HG02973 (cell line): ENCODE data around the gene ZC2HC1B.
"Not testable (repeated sequence)": the region's sequence is repeated elsewhere in the genome, so short reads cannot be mapped to it uniquely, and the experiment has no call there.

ENCODE experiments used
- ATAC-seq: cut with Tn5 transposase; IDR thresholded peaks from one replicate; pipeline ENCODE4 v1.9.1; 2021; ENCODE audit warnings: moderate library complexity; ENCODE audit not compliant: unreplicated experiment

The ZC2HC1B gene

DNA sequence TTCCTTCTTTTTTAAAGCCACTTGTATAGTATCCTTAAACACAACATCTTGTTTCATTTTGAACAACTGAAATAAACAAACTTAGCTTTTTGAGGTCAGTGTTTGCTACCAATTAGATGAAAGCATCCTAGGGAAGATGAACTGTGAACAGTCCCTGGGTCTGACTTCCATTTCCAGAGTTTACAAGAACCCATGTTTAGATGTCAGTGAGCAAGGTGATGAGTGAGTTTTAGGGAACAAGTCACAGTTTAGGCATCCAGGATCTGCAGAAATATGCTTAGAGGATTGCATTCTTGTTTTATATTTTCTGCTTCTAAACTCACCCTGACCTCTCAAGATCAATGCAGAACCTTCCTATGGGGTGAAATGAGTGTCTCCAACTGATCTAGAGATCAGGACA, 3.0 kb downstream of the ZC2HC1B start:
- ATAC-seq = no peak

DNA sequence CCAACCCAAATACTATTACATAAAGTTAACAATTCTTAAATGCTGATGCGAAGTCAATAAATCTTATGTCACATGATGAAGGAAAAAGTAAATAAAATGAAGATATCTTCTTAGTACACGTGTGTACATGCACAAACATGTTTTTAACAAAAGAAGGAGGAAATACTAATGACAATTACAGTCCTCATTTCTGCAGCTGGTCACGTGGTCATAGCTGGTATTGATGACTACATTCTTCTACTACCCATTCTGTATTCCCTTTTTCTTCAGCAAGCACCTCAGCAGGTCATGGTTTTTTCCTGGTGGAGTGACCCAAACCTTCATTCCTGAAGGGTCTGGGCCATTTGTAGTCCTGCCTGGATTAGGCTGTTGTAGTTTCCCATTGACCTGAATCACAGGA, 4.5 kb downstream of the ZC2HC1B start:
- not testable (repeated sequence) for ATAC-seq

DNA sequence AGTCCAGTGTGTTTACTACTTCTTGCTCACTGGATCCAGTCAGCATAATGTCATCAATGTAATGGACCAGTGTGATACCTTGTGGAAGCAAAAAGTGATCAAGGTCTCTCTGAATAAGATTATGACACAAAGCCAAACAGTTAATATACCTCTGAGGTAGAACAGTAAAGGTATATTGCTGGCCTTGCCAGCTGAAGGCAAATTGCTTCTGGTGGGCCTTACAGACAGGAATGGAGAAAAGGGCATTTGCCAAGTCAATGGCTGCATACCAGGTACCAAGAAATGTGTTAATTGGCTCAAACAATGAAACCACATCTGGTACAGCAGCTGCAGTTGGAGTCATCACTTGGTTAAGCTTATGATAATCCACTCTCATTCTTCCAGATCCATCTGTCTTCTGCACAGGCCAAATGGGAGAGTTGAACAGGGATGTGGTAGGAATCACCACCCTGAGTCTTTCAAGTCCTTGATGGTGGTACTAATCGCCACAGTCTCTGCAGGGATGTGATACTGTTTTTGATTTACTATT, 7.0 kb downstream of the ZC2HC1B start:
- ATAC-seq = not testable (repeated sequence)

DNA sequence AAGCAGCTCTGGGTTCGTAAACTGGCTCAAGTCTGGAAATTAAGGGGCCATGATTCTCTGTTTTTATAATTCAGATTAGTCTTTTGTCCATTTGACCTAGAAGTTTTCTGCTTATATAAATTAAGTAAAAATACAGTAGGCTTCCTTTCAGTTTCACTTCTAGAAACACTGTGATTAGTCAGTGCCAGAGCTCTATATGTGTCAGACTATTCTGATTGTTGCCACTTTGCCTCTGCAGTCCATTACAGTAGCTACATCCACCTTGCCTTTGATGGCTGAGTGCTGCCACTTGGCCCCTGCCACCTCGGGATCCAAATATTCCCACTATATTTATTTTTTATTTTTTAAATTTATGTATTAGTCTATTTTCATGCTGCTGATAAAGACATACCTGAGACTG, 7.9 kb downstream of the ZC2HC1B start:
- ATAC-seq = peak; percentile 99

DNA sequence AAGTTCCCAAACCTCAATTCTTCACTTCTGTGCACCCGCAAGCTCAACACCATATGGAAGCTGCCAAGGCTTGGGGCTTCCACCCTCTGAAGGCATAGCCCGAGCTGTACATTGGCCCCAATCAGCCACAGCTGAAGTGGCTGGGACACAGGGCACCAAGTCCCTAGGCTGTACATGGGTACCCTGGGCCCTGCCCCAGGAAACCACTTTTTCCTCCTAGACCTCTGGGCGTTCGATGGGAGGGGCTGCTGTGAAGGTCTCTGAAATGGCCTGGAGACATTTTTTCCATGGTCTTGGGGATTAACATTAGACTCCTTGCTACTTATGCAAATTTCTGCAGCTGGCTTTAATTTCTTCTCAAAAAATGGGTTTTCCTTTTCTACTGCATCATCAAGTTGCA, 9.3 kb downstream of the ZC2HC1B start:
- ATAC-seq = not testable (repeated sequence)

DNA sequence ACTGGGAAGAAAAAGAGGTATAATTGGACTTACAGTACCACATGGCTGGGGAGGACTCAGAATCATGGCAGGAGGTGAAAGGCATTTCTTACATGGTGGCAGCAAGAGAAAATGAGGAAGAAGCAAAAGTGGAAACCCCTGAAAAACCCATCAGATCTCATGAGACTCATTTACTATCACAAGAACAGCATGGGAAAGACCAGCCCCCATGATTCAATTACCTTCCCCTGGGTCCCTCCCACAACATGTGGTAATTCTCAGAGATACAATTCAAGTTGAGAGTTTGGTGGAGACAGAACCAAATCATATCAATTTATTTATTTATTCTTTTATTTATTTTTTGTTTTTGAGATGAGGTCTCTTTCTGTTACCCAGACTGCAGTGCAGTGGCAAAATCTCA, 10.2 kb downstream of the ZC2HC1B start:
- not testable (repeated sequence) for ATAC-seq

DNA sequence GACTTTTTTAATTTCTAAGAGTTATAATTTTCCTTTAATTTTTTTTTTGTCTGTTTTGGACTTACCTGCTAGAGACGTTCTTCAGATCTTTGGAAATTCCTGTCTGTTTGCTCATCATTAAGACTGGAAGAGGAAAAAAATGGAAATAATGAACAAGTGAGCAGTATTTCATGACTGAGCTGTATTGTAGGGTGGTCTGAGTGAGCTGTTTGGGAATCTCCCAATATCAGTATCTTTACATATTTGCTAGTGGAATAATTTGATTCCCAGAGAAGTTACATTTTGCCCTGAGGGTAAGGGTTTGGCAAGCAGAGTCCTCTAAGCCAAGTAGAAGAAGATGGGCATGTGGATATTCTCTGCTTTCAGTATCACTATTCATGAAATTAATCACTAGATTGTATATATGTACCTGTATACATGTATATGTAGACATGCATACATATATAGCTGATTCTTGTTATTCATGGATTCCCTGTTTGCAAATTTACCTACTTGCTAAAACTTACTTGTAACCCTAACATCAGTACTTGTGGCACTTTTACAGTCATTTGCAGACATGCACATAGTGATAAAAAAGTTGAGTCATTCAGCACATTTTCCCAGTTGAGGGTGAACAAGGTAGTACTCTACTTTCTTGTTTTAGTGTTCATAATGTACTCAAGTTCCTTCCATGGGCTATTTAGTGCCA, 13.5 kb downstream of the ZC2HC1B start:
- peak; percentile 54 for ATAC-seq

DNA sequence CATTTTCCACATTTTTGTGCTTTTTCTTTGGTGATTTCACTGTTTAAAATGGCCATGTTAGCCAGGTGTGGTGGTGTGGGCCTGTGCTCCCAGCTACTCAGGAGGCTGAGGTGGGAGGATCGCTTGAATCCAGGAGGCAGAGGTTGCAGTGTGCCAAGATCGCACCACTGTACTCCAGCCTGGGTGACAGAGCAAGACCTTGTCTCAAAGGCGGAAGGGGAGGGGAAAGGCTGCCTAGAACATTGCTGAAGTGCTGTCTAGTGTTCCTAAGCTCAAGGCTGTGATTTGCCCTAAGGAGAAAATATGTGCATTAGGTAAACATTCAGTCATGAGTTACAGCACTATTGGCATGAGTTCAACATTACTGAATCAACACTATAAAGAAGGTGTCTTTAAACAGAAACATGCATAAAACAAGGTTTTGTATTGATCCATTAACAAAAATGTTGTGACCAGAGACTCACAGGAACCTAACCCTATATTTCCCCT, 14.0 kb downstream of the ZC2HC1B start:
- ATAC-seq = no peak

DNA sequence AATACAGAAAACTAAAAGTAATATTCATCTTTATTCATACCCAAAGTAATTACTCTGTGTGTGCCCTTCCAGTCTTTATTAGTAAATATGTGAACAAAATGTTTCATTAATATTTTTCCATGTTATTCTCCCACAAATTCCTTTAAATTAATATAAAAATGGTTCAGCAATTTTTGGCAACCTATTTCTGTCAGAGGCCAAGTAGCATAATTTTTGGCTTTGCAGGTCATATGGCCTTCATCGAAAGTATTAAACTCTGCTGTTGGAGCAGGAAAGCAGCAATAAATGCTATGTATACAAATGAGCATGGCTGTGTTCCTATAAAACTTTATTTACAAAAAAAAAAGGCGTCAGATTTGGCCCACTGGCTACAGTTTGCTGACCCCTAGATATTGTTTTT, 16.1 kb downstream of the ZC2HC1B start:
- ATAC-seq = no peak

DNA sequence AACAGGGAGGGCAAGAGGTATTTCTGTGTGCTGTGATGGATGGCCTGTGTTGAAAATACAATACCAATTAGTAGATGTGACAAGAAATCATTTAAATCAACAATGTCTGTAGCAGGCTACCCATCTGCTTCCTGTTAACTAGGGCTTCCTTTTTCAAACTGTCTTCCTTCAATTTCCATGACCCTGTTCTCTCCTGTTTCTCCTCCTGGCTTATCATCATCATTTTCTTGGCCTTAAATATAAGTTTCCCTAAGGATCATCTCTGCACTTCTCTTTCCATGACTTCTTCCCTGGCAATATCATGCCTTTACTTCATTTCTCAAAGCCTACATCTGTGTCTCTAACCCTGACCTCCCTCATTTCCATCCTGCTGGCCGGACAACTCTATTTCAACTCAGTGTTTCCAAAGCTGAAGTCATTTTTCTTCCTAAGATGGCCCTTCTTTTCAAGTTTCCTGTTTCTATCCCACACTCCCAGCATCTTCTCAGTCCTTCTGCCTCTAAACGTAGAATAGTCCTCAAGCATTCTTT, 18.2 kb downstream of the ZC2HC1B start:
- ATAC-seq = no peak

DNA sequence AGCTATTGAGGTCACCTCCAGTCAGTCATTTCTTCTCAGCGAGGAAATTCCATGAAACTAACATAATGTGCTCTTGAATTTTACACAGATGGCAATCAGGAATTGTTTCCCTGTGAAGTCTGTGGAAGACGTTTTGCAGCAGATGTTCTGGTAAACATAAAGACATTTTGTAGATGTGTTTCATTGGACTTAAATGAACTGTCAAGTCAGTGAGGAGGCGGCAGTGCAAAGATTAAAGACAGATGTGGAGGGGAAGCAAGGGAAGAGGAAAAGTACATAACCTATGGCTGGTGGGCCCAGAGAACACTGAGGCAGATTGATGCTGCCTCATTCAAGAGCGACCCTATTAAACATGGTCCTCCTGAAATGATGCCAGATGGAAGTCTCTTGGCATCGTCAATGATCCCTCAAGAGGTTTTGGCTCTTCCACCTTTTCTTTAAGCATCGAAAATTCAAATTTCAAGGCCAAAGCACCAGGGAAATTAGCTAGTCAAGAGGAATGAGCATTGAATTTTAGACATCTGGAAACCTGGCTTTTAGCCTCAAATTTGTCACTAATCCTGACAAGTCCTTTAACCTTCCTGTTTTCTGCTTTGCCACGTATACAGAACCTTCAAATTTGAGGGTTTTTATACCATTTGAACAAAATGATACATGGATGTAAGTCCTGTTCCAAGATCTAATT, 20.1 kb downstream of the ZC2HC1B start:
- ATAC-seq = no peak

DNA sequence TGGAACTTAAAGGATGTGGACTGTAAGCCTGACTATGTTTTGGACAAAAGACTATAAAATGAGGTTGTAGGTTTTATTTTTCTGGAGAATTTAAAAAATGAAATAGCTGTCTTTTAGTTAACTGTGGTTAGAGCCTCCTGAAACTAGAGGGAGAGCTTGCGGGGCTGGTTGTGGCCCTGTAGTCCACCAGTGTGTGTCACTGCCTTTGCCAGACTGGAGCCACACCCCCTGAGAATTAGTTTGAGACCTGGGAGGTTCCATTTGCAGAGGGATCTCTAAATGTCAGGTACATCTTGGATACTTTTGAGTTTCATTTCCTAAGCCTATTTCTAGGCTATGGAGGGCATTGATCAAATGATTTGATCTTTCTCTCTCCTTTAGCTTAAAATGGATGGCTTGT, 20.8 kb downstream of the ZC2HC1B start:
- ATAC-seq = no peak

DNA sequence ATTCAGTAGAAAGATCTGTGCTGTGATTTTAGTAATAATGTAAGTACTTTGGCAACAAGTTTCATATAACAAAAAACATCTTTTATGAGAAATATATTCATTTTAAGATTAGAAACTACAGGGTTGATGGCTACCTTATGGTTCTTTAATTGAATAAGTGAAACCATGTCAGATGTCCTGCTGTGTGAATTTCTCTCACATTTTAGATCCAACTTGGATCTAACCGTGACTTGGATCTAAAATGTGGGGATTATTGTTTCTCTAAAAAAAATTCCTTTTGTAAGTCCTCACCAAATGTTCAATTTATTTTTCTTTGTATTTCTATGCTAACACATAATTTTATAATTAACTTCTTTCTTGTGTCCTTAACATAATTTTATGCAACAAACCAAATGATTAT, 30.4 kb downstream of the ZC2HC1B start:
- ATAC-seq = no peak

DNA sequence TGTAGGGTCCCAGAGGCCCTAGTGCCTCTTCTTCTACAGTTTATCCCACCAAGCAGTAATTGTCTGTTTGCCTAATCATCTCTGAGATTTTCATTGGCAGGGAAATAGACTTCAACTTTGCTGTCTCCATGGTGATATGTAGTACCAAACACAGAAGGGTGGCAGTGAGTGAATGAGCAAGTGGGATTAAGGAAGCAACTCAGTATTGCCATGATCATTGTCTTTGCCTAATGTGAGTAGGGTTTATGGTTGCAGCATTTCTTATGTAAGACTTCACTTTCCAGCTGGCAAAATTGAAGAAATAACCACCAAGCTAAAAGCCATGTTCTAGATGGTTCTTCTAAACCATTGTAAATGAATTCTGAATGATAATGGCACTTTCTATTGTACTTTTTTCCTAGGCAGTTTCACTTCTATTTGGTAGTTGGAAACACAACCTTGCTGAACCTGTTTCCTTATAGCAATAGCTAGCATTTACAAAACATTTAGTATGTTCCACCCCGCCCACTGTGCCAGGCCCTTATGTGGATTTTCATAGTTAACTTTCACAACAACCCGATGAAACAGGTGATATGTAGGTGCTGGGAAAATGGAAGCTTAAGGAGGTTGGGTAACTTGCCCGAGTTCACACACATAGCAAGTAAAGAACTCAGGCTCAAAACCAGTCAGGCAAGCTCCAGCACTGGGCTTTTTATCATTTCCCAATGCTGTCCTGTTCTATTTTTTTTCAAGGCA, 32.0 kb downstream of the ZC2HC1B start:
- ATAC-seq = no peak

DNA sequence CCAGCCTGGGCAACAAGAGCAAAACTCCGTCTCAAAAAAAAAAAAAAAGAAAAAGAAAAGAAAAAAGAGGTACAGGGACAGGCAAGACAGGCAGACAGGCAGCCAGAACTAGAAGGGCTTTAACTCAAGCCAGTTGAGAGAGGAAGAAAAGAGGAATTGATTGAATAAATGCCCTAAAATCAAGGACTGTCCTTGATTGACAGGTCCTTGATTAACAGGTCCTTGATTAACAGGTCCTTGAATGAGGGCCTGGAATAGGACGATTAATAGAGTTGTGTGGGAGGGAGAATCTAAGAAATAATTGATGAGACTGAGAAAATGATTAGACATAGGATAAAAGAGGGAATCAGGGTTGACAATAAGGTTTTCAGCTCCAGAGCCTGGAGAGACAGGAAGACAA, 36.1 kb downstream of the ZC2HC1B start:
- ATAC-seq = no peak

DNA sequence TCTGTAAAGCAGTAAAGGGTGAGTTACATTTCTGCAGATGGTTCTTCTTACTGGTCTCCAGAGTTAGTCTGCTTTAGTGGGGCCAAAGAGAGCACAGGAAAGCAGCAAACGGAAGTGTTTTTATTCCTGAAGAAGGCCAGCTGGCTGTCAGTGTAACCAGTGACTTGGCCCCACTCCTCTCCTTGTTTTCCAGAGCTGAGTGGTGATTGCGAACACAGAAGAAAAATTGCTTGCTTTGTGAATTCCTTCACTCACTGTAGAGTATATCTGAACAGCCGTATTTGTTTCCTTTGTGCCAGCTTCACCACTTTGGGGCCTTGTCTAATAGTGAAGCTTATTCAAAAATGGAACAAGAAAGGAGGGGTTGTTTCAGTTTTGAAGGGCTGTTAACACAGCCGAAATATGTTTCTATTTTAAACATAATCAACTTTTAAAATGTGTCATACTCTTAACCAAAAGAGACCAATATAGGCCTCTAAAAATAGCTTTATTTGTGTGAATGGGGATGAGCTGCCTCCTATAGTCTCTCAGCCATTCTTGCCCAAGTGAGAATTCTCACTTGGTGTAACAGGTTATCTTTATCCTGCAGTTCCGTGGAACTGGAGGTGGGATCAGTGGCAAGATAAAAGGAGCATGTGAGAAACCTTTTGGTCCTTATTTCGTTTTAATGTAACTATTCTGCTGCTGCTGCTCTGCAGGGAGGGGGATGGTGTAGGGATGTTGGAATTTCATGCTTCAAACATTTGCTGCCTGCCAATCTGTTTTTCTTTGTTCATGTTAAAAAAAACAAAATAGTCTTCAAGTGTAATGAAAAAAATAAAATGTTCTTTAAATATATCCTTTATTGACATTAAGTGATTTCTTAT, 37.8 kb downstream of the ZC2HC1B start:
- peak; percentile 98 for ATAC-seq

DNA sequence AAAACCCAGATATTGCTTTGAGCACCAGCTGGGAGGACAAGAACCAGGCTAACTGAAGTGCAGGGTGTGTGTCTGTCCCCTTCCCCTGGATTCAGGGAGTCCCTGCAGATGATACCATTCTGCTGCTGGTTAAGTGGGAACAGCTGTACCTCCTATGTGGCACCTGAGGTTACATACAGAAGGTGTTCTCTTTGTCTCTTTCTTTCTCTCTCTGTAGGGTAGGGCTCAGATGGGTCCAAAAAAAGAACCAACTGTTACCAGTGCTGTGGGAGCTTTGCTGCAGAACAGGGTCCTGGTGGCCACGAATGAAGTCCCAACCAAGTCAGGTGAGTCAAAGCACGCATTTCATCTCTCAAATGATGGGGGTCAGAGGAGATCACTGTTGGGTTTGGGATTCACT, 38.6 kb downstream of the ZC2HC1B start:
- ATAC-seq = no peak

DNA sequence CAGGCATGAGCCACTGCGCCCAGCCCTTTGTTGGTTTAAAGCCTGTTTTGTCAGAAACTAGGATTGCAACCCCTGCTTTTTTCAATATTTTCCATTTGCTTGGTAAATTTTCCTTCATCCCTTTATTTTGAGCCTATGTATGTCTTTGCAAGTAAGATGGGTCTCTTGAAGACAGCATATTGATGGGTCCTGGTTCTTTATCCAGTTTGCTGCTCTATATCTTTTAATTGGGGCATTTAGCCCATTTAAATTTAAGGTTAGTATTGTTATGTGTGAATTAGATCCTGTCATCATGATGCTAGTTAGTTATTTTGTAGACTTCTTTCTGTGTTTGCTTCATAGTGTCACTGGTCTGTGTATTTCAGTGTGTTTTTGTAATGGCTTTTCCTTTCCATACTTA, 46.8 kb downstream of the ZC2HC1B start:
- ATAC-seq = no peak

DNA sequence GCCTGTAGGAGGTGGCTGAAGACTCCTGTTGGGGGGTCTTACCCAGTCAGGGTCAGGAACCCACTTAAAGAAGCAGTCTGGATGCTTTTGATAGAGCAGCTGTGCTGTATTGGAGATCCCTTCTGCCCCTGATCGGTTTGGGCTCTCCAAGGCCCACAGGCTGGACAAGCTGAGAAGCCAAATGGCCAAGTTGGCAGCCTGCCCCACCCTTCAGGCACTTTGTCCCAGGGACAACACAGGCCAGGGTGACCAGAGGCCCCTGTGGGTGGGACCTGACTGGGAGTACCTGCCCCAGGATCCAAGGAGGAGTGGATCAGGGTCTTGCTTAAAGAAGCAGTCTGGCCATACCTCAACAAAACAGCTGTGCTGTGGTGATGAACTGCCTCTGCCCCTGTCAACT, 48.4 kb downstream of the ZC2HC1B start:
- ATAC-seq = no peak

DNA sequence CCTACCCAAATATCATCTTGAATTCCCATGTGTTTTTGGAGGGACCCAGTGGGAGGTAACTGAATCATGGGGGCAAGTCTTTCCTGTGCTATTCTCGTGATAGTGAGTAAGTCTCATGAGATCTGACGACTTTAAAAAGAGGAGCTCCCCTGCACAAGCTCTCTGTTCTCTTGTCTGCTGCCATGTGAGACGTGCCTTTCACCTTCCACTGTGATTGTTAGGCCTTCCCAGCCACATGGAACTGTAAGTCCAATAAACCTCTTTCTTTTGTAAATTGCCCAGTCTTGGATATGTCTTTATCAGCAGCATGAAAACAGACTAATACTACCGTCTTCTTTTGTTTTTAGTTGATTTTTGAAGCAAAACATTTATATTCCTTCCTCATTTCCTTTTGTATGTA, 52.8 kb downstream of the ZC2HC1B start:
- not testable (repeated sequence) for ATAC-seq
